HCT116 (cell line): ENCODE measurements around the gene BPIFB6. TPM values are rescaled to one million over a fixed set of nuclear protein-coding genes. Genes with fewer than 3 reads are reported as not detected.

Experiments used
- ATAC-seq: fragments of 200-7000 bp; cut with Tn5 transposase; 2 replicates; pipeline ENCODE4 v1.9.1; 2020; ENCODE audit warnings: mild to moderate bottlenecking, moderate library complexity
- BruUV-seq: library from RNA; stranded (reverse); fragments of 400-500 nt; replicated peaks from 2 replicates; lab custom pipeline; 2021; lab: Mats Ljungman, UMichigan
- CTCF ChIA-PET: fragments of 300-600 bp; sonication (Branson Sonifier 250); formaldehyde crosslinking; loops from one replicate; lab custom pipeline; 2021; ENCODE audit warnings: antibody characterized with exemption; lab: Charles Lee
- POLR2A ChIA-PET: fragments of 300-600, 350-600 bp; sonication (Branson Sonifier 250); formaldehyde crosslinking; loops from one replicate; lab custom pipeline; 2021; ENCODE audit warnings: antibody characterized with exemption; lab: Charles Lee
- RAD21 ChIA-PET, 2 experiments: fragments of 300-600 bp; sonication (Branson Sonifier 250); formaldehyde crosslinking; loops; one replicate each; lab custom pipeline; 2023; ENCODE audit warnings: low total read pairs in 2 of 2; ENCODE audit not compliant: uncharacterized antibody in 2 of 2, unreplicated experiment in 2 of 2, low non-redundant PET in 1 of 2; lab: Charles Lee
- DNase-seq: peaks from one replicate; pipeline ENCODE4 v3.0.0-alpha.2; 2010; ENCODE audit warnings: low read depth, low spot score
- H2AFZ ChIP-seq: fragments of 200-600 bp; shearing (Covaris generic), sonication (generic); 2 replicates; pipeline ENCODE4 v1.6.1; 2017; ENCODE audit warnings: low read depth, mixed run types, mixed read lengths, antibody characterized with exemption, low read length; ENCODE audit not compliant: poor library complexity, severe bottlenecking
- H3K27ac ChIP-seq: 2 replicates; pipeline ENCODE4 v1.5.1; 2012; ENCODE audit warnings: low read depth, low read length
- H3K27me3 ChIP-seq: fragments of 200-600 bp; sonication (generic); 2 replicates; pipeline ENCODE4 v1.6.1; 2016; ENCODE audit warnings: mixed run types, low read length, mixed read lengths; ENCODE audit not compliant: insufficient read depth
- H3K36me3 ChIP-seq, 2 experiments: fragments of 200-500 bp in 1 of 2; fragments of 200-600 bp in 1 of 2; sonication (Bioruptor generic) in 1 of 2; sonication (generic) in 1 of 2; 2 replicates each; pipeline versions ENCODE4 v1.5.1 to v1.6.1; 2014 to 2016; ENCODE audit warnings: low read length in 2 of 2, inconsistent platforms in 1 of 2, mixed read lengths in 1 of 2, mixed run types in 1 of 2; ENCODE audit not compliant: insufficient read depth in 2 of 2, control insufficient read depth in 1 of 2
- H3K4me1 ChIP-seq, 2 experiments: fragments of 200-600 bp in 1 of 2; sonication (generic) in 1 of 2; 2 replicates each; pipeline versions ENCODE4 v1.5.1 to v1.6.1; 2012 to 2017; ENCODE audit warnings: low read length in 2 of 2, inconsistent platforms in 1 of 2, mild to moderate bottlenecking in 1 of 2, mixed read lengths in 1 of 2, mixed run types in 1 of 2, moderate library complexity in 1 of 2; ENCODE audit not compliant: insufficient read depth in 2 of 2, control insufficient read depth in 1 of 2
- H3K4me2 ChIP-seq: fragments of 200-600 bp; sonication (generic); 2 replicates; pipeline ENCODE4 v1.6.1; 2017; ENCODE audit warnings: mixed run types, low read length, mixed read lengths
- H3K4me3 ChIP-seq, 2 experiments: fragments of 200-600 bp in 1 of 2; sonication (generic) in 1 of 2; replicated peaks in 1 of 2; 2 replicates each; pipeline ENCODE4 v1.5.1; 2011 to 2016; ENCODE audit warnings: low read length in 2 of 2, control low read depth in 1 of 2, low read depth in 1 of 2, mild to moderate bottlenecking in 1 of 2, mixed read lengths in 1 of 2, mixed run types in 1 of 2
- H3K79me2 ChIP-seq: fragments of 200-600 bp; sonication (generic); 2 replicates; pipeline ENCODE4 v1.6.1; 2017; ENCODE audit warnings: mild to moderate bottlenecking, mixed run types, low read length, moderate library complexity, mixed read lengths; ENCODE audit not compliant: insufficient read depth
- H3K9ac ChIP-seq: fragments of 200-600 bp; sonication (generic); 2 replicates; pipeline ENCODE4 v1.6.1; 2016; ENCODE audit warnings: low read length, mixed read lengths
- H3K9me2 ChIP-seq: fragments of 200-600 bp; sonication (generic), shearing (Covaris generic); 2 replicates; pipeline ENCODE4 v1.6.1; 2017; ENCODE audit warnings: mixed run types, mild to moderate bottlenecking, moderate library complexity; ENCODE audit not compliant: insufficient read depth
- H3K9me3 ChIP-seq, 2 experiments: fragments of 200-500 bp in 1 of 2; fragments of 200-600 bp in 1 of 2; sonication (Bioruptor generic) in 1 of 2; sonication (generic) in 1 of 2; 2 replicates each; pipeline ENCODE4 v1.6.1; 2014 to 2017; ENCODE audit warnings: low read length in 2 of 2, mixed read lengths in 2 of 2, inconsistent platforms in 1 of 2, low read depth in 1 of 2, mild to moderate bottlenecking in 1 of 2, mixed run types in 1 of 2, moderate library complexity in 1 of 2; ENCODE audit not compliant: control insufficient read depth in 1 of 2, insufficient read depth in 1 of 2
- H4K20me1 ChIP-seq: fragments of 200-600 bp; sonication (generic), shearing (Covaris generic); 2 replicates; pipeline ENCODE4 v1.6.1; 2017; ENCODE audit warnings: mixed run types, mild to moderate bottlenecking, moderate library complexity; ENCODE audit not compliant: insufficient read depth
- ATF3 ChIP-seq: IDR thresholded peaks from 2 replicates; pipeline ENCODE4 v1.6.1; 2012
- CEBPB ChIP-seq: IDR thresholded peaks from 2 replicates; pipeline ENCODE4 v1.6.1; 2012; ENCODE audit warnings: low read depth
- CTCF ChIP-seq, 3 experiments: fragments of 200-600 bp in 1 of 3; sonication (generic) in 1 of 3; IDR thresholded peaks in 2 of 3; conservative IDR thresholded peaks in 1 of 3; 2 replicates each; pipeline ENCODE4 v1.5.1; 2012 to 2017; ENCODE audit warnings: low read depth in 2 of 3, low read length in 2 of 3, antibody characterized with exemption in 1 of 3, borderline replicate concordance in 1 of 3, control low read depth in 1 of 3, mild to moderate bottlenecking in 1 of 3, mixed read lengths in 1 of 3, mixed run types in 1 of 3, moderate library complexity in 1 of 3; ENCODE audit not compliant: insufficient read depth in 1 of 3
- EGR1 ChIP-seq: IDR thresholded peaks from 2 replicates; pipeline ENCODE4 v1.6.1; 2012; ENCODE audit warnings: low read depth
- ELF1 ChIP-seq: IDR thresholded peaks from 2 replicates; pipeline ENCODE4 v1.6.1; 2012; ENCODE audit warnings: low read depth, borderline replicate concordance
- EZH2phosphoT487 ChIP-seq: fragments of 200-600 bp; IDR thresholded peaks from 2 replicates; pipeline ENCODE4 v1.6.1; 2018; ENCODE audit warnings: antibody characterized with exemption, borderline replicate concordance
- RAD21 ChIP-seq: IDR thresholded peaks from 2 replicates; pipeline ENCODE4 v1.6.1; 2012; ENCODE audit warnings: low read depth, mild to moderate bottlenecking
- SIN3A ChIP-seq: IDR thresholded peaks from 2 replicates; pipeline ENCODE4 v1.6.1; 2012; ENCODE audit warnings: low read depth
- SP1 ChIP-seq: IDR thresholded peaks from 2 replicates; pipeline ENCODE4 v1.6.1; 2012; ENCODE audit warnings: low read depth
- SRF ChIP-seq: IDR thresholded peaks from 2 replicates; pipeline ENCODE4 v1.6.1; 2012; ENCODE audit warnings: low read depth
- intact Hi-C: fragments of 100-400 bp; cut with micrococcal nuclease; formaldehyde crosslinking; loops from 2 replicates; pipeline ENCODE4 v1.10.0; 2022
- total RNA-seq: library from RNA; stranded (reverse); gene quantifications from one replicate; pipeline ENCODE4 v1.2.1, GENCODE V29; 2021; ENCODE audit not compliant: unreplicated experiment

Gene BPIFB6
- total RNA-seq, 1 experiment from 2014 or later = not detected

- Histone ChIP-seq H3K9me2 (no peaks in the 10 kb centered on the region), H3K36me3 (no peaks in the 10 kb centered on the region), H3K4me2 (no peak overlapping the region), H3K27me3 (peaks cover 22% of the 10 kb centered on the region; the same call in 1 of the 2 replicates), H3K79me2 (no peaks in the 10 kb centered on the region), H3K27ac (no peak overlapping the region), H2AFZ (no peak overlapping the region), H4K20me1 (no peaks in the 10 kb centered on the region), H3K9ac (no peak overlapping the region), H3K4me1 (no peaks in the 10 kb centered on the region), H3K4me3 (no peak overlapping the region), H3K9me3 (no peaks in the 10 kb centered on the region; a peak in 1 of 4 replicates)
- no TSS peak for BruUV-seq
- TF ChIP-seq EZH2phosphoT487 (no peak), ATF3 (no peak), CTCF (IDR thresholded peaks at IDR 0.05 in 2 of 3, conservative IDR thresholded peaks at IDR 0.05 in 1 of 3; ENCODE audit: borderline replicate concordance in 1 of 3, insufficient read depth in 1 of 3, low read depth in 2 of 3, low read length in 2 of 3) (no peak)
- ChIA-PET RAD21 (no interaction called here), POLR2A (no interaction called here), CTCF (no interaction called here)
- intact Hi-C loops = no loop called here
- ATAC-seq = no peak
- DNase-seq = no peak
These were observed 7.8 kb upstream of the BPIFB6 start for GRCh38 chr20:33023439-33024242.

- ChIA-PET RAD21 (no interaction called here), POLR2A (no interaction called here), CTCF (no interaction called here)
- no peak for DNase-seq
- H3K36me3 ChIP-seq = no peaks in the 10 kb centered on the region
- no peaks in the 10 kb centered on the region; a peak in 1 of 4 replicates for H3K9me3 ChIP-seq
- H3K4me2 ChIP-seq = no peak overlapping the region
- no peak for ATAC-seq
- peaks cover 26% of the 10 kb centered on the region; the same call in 1 of the 2 replicates for H3K27me3 ChIP-seq
- BruUV-seq = no TSS peak
- no peaks in the 10 kb centered on the region for H3K4me1 ChIP-seq
- H3K4me3 ChIP-seq = no peak overlapping the region
- H4K20me1 ChIP-seq = no peaks in the 10 kb centered on the region
- intact Hi-C loops = no loop called here
- TF ChIP-seq RAD21 (no peak), CEBPB (no peak), ELF1 (no peak), SRF (no peak), SIN3A (no peak), EGR1 (no peak), CTCF (IDR thresholded peaks at IDR 0.05 in 2 of 3, conservative IDR thresholded peaks at IDR 0.05 in 1 of 3; ENCODE audit: borderline replicate concordance in 1 of 3, insufficient read depth in 1 of 3, low read depth in 2 of 3, low read length in 2 of 3) (no peak), SP1 (no peak)
- no peaks in the 10 kb centered on the region for H3K9me2 ChIP-seq
- no peaks in the 10 kb centered on the region for H3K79me2 ChIP-seq
- H3K9ac ChIP-seq = no peak overlapping the region
- no peak overlapping the region for H2AFZ ChIP-seq
- no peak overlapping the region for H3K27ac ChIP-seq
These were observed 7.2 kb upstream of the BPIFB6 start for GRCh38 chr20:33024243-33024560.
